Mesenchymal stem cell (in vitro differentiated cells and primary cell): ENCODE data around the gene PGM1.

Experiments
- DNase-seq: peaks from one replicate; pipeline ENCODE4 v3.0.0-alpha.2; 2013
- H2AFZ ChIP-seq: one replicate; pipeline ENCODE4 v1.6.1; 2013; ENCODE audit warnings: low read depth, mild to moderate bottlenecking, control low read depth, inconsistent platforms, low read length, moderate library complexity
- H2AK5ac ChIP-seq: 2 replicates; pipeline ENCODE4 v1.6.1; 2013; ENCODE audit warnings: low read length, moderate library complexity, mild to moderate bottlenecking, inconsistent platforms; ENCODE audit not compliant: severe bottlenecking
- H2BK120ac ChIP-seq: one replicate; pipeline ENCODE4 v1.6.1; 2013; ENCODE audit warnings: low read depth, mild to moderate bottlenecking, inconsistent platforms, low read length, moderate library complexity
- H2BK12ac ChIP-seq, 2 experiments: one replicate each; pipeline ENCODE4 v1.6.1; 2013; ENCODE audit warnings: inconsistent platforms in 2 of 2, low read length in 2 of 2, mild to moderate bottlenecking in 2 of 2, moderate library complexity in 2 of 2, control low read depth in 1 of 2
- H2BK15ac ChIP-seq: one replicate; pipeline ENCODE4 v1.6.1; 2013; ENCODE audit warnings: mild to moderate bottlenecking, low read depth, inconsistent platforms; ENCODE audit not compliant: poor library complexity, severe bottlenecking
- H2BK5ac ChIP-seq: 2 replicates; pipeline ENCODE4 v1.6.1; 2013; ENCODE audit warnings: low read depth, mild to moderate bottlenecking, low read length, control low read depth, inconsistent platforms; ENCODE audit not compliant: poor library complexity, severe bottlenecking
- H3K14ac ChIP-seq, 2 experiments: one replicate each; pipeline ENCODE4 v1.6.1; 2013; ENCODE audit warnings: inconsistent platforms in 2 of 2, low read length in 2 of 2, control low read depth in 1 of 2, mild to moderate bottlenecking in 1 of 2, moderate library complexity in 1 of 2
- H3K18ac ChIP-seq, 2 experiments: one replicate each; pipeline ENCODE4 v1.6.1; 2013; ENCODE audit warnings: inconsistent platforms in 2 of 2, low read length in 2 of 2, control low read depth in 1 of 2, low read depth in 1 of 2, mild to moderate bottlenecking in 1 of 2
- H3K23ac ChIP-seq, 2 experiments: one replicate each; pipeline ENCODE4 v1.6.1; 2013; ENCODE audit warnings: inconsistent platforms in 2 of 2, low read length in 2 of 2, mild to moderate bottlenecking in 2 of 2, moderate library complexity in 2 of 2, control low read depth in 1 of 2
- H3K27ac ChIP-seq: 2 replicates; pipeline ENCODE4 v1.5.1; 2013; ENCODE audit warnings: mild to moderate bottlenecking, moderate library complexity, low read length, control low read depth, inconsistent platforms; ENCODE audit not compliant: poor library complexity, severe bottlenecking
- H3K27me3 ChIP-seq, 2 experiments: 2 replicates each; pipeline versions ENCODE4 v1.6.1 to v1.7.0; 2013; ENCODE audit warnings: low read length in 2 of 2, mild to moderate bottlenecking in 2 of 2, moderate library complexity in 2 of 2, control low read depth in 1 of 2, inconsistent platforms in 1 of 2; ENCODE audit not compliant: control insufficient read depth in 1 of 2, insufficient read depth in 1 of 2
- H3K36me3 ChIP-seq, 2 experiments: 2 replicates each; pipeline versions ENCODE4 v1.6.1 to v1.7.0; 2013; ENCODE audit warnings: low read length in 2 of 2, control low read depth in 1 of 2, inconsistent platforms in 1 of 2, low read depth in 1 of 2, mild to moderate bottlenecking in 1 of 2; ENCODE audit not compliant: insufficient read depth in 2 of 2, control insufficient read depth in 1 of 2
- H3K4ac ChIP-seq, 2 experiments: one replicate each; pipeline ENCODE4 v1.6.1; 2013; ENCODE audit warnings: inconsistent platforms in 2 of 2, low read length in 2 of 2, mild to moderate bottlenecking in 2 of 2, moderate library complexity in 2 of 2, control low read depth in 1 of 2, low read depth in 1 of 2
- H3K4me1 ChIP-seq: 2 replicates; pipeline ENCODE4 v1.6.1; 2013; ENCODE audit warnings: low read depth, low read length, control low read depth; ENCODE audit not compliant: control insufficient read depth, insufficient read depth
- H3K4me2 ChIP-seq: 2 replicates; pipeline ENCODE4 v1.6.1; 2013; ENCODE audit warnings: low read length, mild to moderate bottlenecking, inconsistent platforms; ENCODE audit not compliant: poor library complexity, severe bottlenecking
- H3K4me3 ChIP-seq, 2 experiments: 2 replicates each; pipeline versions ENCODE4 v1.5.1 to v1.7.0; 2013; ENCODE audit warnings: low read length in 2 of 2, mild to moderate bottlenecking in 2 of 2, control low read depth in 1 of 2, low read depth in 1 of 2; ENCODE audit not compliant: insufficient read depth in 1 of 2
- H3K79me1 ChIP-seq: replicated peaks from 2 replicates; pipeline ENCODE4 v1.6.1; 2013; ENCODE audit warnings: mild to moderate bottlenecking, control low read depth, low read length, inconsistent platforms; ENCODE audit not compliant: poor library complexity, severe bottlenecking
- H3K9ac ChIP-seq: 2 replicates; pipeline ENCODE4 v1.7.0; 2013; ENCODE audit warnings: mild to moderate bottlenecking, low read length, moderate library complexity
- H3K9me3 ChIP-seq: 2 replicates; pipeline ENCODE4 v1.7.0; 2013; ENCODE audit warnings: mild to moderate bottlenecking, low read length; ENCODE audit not compliant: control insufficient read depth
- H4K8ac ChIP-seq: one replicate; pipeline ENCODE4 v1.6.1; 2013; ENCODE audit warnings: inconsistent platforms, mild to moderate bottlenecking, low read length, moderate library complexity
- H4K91ac ChIP-seq: one replicate; pipeline ENCODE4 v1.6.1; 2013; ENCODE audit warnings: mild to moderate bottlenecking, low read length, inconsistent platforms
- WGBS: methylation state at CpG from one replicate; pipeline ENCODE4 v1.1.7; 2013; ENCODE audit warnings: mixed read lengths; 5-methylcytosine and 5-hydroxymethylcytosine counted together

The PGM1 gene

DNA sequence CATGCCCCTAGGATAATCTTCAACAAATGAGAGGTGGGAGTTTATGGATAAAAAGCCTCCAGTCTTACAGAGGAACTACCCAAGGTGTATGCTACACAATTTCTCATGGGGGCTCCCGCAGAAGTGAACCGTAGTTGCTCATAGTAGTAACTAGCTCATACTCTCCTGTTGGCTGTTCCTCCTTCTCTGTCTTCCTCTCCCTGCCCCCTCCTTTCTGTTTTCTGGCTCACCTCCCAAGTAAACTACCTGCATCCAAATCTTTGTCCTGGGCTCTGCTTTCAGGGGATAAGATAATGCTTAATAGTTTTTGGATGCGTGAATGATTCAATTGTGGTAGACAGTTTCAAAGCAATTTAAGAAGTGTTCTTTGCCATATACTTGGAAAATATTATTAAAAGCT is 90.5 kb downstream of the PGM1 start:
- Histone ChIP-seq H3K4me3 (no peak overlapping the region), H3K9me3 (peaks cover 18% of the 10 kb centered on the region), H3K27ac (no peak overlapping the region), H3K36me3 (no peaks in the 10 kb centered on the region), H2BK120ac (no peak overlapping the region), H3K14ac (no peak overlapping the region), H3K79me1 (no peaks in the 10 kb centered on the region), H2BK15ac (no peak overlapping the region), H3K27me3 (peaks cover 0 to 3% of the 10 kb centered on the region in 2 experiments), H4K8ac (no peak overlapping the region), H3K23ac (no peak overlapping the region), H2AFZ (no peak overlapping the region), H3K9ac (no peak overlapping the region), H2BK5ac (no peak overlapping the region), H2AK5ac (no peak overlapping the region), H2BK12ac (no peak overlapping the region), H3K18ac (no peak overlapping the region), H4K91ac (no peak overlapping the region), H3K4me2 (no peak overlapping the region), H3K4ac (no peak overlapping the region), H3K4me1 (peaks cover 3% of the 10 kb centered on the region)
- no peak for DNase-seq
- 100% methylated on average over 2 of the region's 3 CpGs for WGBS

DNA sequence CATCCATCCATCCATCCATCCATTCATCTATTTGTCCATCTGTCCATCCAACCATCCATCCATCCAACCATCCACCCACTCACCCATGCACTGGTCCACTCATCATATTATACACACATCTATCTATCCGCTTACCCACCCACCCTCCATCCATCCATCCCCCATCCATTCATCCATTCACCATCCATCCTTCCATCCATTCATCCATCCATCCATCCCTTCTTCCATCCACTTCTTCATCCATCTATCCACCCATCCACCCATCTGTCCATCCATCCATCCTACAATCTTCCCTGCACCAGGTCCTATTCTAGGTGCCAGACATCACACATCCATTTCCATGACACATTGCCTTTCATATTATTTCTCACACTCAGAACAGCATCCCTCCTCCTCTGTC is 93.5 kb downstream of the PGM1 start:
- Histone ChIP-seq H2BK12ac (no peak overlapping the region), H3K23ac (no peak overlapping the region), H2AK5ac (no peak overlapping the region), H3K4me2 (no peak overlapping the region), H3K27me3 (peaks cover 0 to 3% of the 10 kb centered on the region in 2 experiments), H2BK120ac (no peak overlapping the region), H4K91ac (no peak overlapping the region), H3K4me1 (peaks cover 3% of the 10 kb centered on the region), H4K8ac (no peak overlapping the region), H3K9me3 (no peaks in the 10 kb centered on the region), H2BK5ac (no peak overlapping the region), H3K4ac (no peak overlapping the region), H3K14ac (no peak overlapping the region), H3K4me3 (no peak overlapping the region), H3K36me3 (no peaks in the 10 kb centered on the region), H3K27ac (no peak overlapping the region), H2BK15ac (no peak overlapping the region), H3K9ac (no peak overlapping the region), H2AFZ (no peak overlapping the region), H3K79me1 (no peaks in the 10 kb centered on the region), H3K18ac (no peak overlapping the region)
- no peak for DNase-seq
- WGBS = 97% methylated on average over 1 of the region's 1 CpG

DNA sequence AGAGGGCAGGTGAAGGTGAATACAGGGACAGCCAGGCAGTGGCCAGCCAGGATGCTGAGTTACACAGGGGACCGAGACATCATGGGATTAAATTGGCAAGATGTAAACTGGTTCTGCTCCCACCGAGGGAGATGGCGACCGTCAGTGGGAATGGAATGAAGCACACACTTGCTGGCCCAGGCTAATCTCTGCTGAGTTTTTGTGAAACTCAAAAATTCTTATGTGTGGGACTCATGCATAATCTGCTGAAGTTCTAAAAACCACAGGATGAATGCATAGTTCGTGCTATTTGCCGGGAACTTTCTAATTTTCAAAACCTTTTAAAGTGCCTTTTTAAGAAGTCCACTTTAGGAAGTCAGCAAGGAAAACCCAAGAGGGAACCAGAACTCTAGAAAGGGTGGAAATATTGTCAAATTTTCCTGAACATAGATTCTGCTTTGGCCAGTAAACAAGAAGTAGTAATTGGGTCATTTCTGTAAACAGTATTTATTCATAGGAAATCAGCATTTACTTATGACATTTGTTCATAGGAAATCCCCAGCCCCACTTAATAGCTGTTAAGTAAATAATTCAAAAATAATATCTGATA is 95.2 kb downstream of the PGM1 start:
- no peak overlapping the region for H2BK12ac ChIP-seq
- H3K9me3 ChIP-seq = no peaks in the 10 kb centered on the region
- no peak overlapping the region for H3K23ac ChIP-seq
- H2AFZ ChIP-seq = no peak overlapping the region
- H3K4me3 ChIP-seq = no peak overlapping the region
- peak overlapping the region; percentile 55 for H4K91ac ChIP-seq
- peak overlapping the region; percentile 50 for H3K9ac ChIP-seq
- H3K14ac ChIP-seq = no peak overlapping the region
- H3K4ac ChIP-seq = no peak overlapping the region
- no peak overlapping the region for H2BK120ac ChIP-seq
- H3K18ac ChIP-seq = no peak overlapping the region
- DNase-seq = peak; percentile 26
- H3K79me1 ChIP-seq = no peaks in the 10 kb centered on the region
- H4K8ac ChIP-seq = no peak overlapping the region
- H2BK15ac ChIP-seq = no peak overlapping the region
- H2BK5ac ChIP-seq = no peak overlapping the region
- peaks cover 0 to 3% of the 10 kb centered on the region in 2 experiments for H3K27me3 ChIP-seq
- H3K4me1 ChIP-seq = peaks cover 3% of the 10 kb centered on the region
- H3K4me2 ChIP-seq = no peak overlapping the region
- 95% methylated on average over 6 of the region's 6 CpGs for WGBS
- no peak overlapping the region for H3K27ac ChIP-seq
- no peaks in the 10 kb centered on the region for H3K36me3 ChIP-seq
- no peak overlapping the region for H2AK5ac ChIP-seq

DNA sequence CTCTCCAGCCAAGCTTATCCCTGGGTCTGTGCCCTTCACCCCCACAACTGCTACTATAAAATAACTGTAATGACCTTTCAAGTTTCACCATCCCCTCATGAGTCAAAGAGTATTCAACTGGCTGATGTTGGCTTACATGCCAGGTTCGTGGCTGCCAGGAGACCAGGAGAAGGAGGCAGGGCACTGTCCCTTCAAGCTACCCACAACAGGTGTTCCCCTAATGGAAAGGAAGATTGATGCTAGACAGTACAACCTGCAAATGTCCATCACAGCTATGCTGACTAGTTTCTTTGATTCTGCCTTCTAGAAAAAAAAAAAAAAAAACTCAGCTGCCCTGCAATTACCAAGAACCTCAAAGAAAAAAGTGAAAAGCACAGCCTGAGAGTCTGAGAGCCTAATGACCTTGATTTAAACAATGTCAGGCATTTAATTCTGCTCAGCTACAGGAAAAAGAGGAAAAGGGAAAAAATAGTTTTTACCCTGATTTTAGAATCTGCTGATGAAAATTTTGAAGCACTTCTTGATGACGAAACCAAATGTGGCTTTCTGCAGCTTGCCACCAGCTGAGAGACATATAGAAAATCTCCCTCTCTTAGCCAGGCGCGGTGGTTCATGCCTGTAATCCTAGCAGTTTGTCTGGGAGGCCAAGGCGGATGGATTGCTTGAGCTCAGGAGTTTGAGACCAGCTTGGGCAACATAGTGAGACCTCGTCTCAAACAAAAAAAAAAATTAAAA is 97.9 kb downstream of the PGM1 start:
- no peak for DNase-seq
- Histone ChIP-seq H2BK120ac (no peak overlapping the region), H2AFZ (no peak overlapping the region), H3K4me1 (peaks cover 3% of the 10 kb centered on the region), H3K27me3 (peaks cover 0 to 3% of the 10 kb centered on the region in 2 experiments), H3K79me1 (no peaks in the 10 kb centered on the region), H3K4me3 (no peak overlapping the region), H3K9me3 (no peaks in the 10 kb centered on the region), H3K27ac (no peak overlapping the region), H3K18ac (no peak overlapping the region), H3K4ac (no peak overlapping the region), H3K14ac (no peak overlapping the region), H2BK15ac (no peak overlapping the region), H2BK5ac (no peak overlapping the region), H3K9ac (peak overlapping the region; percentile 17), H2AK5ac (no peak overlapping the region), H3K23ac (no peak overlapping the region), H3K36me3 (no peaks in the 10 kb centered on the region), H3K4me2 (no peak overlapping the region), H2BK12ac (no peak overlapping the region), H4K91ac (no peak overlapping the region), H4K8ac (no peak overlapping the region)
- WGBS = 92% methylated on average over 5 of the region's 6 CpGs
